NCI-H526 treated with DMSO at 0.1 percent for 48 hours (cell line): ENCODE measurements around the gene MYOZ2.
"Not testable (repeated sequence)": the region's sequence is repeated elsewhere in the genome, so short reads cannot be mapped to it uniquely, and the experiment has no call there.

Experiments
- DNase-seq: peaks from one replicate; lab custom pipeline; 2025; lab: John Stamatoyannopoulos, UW

The MYOZ2 gene

DNA sequence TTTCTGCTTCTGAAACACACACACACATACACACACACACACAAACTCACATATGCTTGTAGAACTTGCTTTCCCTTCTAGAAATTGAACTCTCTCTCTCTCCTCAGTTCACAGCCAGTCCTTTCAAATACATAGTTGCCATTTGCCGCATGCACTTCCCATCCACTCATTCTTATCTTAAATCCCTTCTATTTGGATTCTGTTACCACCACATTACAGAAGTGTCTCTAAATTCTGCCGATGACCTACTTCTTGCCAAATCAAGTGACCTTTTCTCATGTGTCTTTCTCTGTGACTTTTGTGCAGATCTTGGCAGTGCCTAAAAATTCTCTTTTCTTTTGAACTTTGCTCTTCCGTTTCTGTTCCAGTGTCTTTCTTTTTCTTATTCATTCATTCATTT, 7.5 kb upstream of the MYOZ2 start:
- no peak for DNase-seq

- DNase-seq = no peak
Observed at GRCh38 chr4:119130365-119131065, 5.1 kb upstream of the MYOZ2 start.

- DNase-seq = no peak
Observed at GRCh38 chr4:119131164-119131563, 4.5 kb upstream of the MYOZ2 start.

DNA sequence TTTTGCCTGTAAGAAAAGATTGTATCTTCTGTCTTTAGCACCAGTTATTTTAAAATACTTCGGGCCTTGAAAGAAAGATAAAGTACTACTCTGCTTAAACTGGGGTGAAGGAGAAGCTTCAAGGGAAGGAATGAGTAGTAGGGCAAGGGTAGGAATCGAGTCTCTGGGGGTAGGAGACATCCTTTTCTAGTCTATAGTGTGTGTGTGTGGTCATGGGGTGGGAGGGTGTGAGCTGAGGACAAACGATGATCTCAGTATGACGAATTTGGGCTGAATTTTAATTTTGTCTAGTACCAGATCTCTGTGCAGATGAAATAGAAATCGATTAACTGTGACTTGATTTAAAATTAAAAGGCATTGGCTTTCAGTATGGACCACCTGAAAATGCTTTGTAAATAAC, 3.3 kb upstream of the MYOZ2 start:
- no peak for DNase-seq

DNA sequence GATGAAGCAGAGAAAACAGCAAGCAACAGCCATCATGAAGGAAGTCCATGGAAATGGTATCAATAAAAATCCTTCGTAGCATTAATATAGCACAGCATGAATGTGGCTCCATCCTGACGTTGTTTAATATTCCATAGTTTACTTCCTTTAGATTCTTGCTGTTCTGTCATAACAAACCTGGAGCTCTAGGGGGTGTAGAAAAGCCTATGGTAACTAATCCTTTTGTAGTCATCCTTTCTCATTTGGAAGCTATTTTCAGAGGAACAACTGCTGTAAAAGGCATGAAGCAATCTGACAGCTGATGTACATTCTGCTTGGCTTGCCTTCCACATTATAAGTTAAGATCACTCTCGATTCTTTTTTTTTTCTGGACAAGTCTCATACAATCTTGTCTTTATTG, 914 bp downstream of the MYOZ2 start:
- DNase-seq = no peak

- no peak for DNase-seq
Observed at GRCh38 chr4:119138046-119138445, 2.4 kb downstream of the MYOZ2 start.

DNA sequence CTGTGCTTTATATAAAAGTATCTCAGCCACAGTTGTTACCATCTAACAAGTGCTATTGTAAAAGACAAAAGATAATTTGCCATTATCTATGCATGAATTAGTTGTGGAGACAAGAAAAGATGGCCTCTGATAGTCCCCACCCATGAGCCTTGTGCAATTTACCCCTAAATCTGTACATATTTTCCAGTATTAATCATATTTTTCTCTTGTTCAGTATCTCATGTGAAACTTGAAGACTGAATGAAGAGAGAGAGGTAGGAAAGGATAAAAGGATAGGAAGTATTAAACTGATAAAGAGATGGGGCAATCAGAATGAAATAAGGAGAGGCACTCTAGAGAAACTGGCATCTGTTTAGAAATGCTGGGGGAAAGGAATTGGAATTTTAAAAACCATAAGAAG, 3.7 kb downstream of the MYOZ2 start:
- no peak for DNase-seq

DNA sequence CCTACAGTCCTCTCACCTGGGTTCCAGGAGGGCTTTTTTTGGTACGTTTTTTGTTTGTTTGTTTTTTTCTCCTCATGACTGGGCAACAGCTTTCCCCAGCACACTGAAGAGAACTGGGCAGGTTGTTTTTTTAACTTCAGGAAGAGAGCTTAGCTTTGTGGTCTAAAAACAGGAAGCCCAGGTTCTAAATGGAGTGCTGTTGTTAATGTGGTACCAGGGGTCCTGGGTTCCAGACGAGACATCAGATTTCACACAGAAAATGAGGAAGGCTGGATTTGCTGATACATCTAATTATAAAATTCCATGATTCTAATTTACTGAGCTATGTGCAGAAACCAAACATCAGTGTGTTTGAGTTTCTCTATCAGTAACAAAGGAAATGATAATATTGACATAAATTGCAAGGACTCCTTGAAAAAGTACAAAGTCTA, 4.2 kb downstream of the MYOZ2 start:
- DNase-seq = no peak

DNA sequence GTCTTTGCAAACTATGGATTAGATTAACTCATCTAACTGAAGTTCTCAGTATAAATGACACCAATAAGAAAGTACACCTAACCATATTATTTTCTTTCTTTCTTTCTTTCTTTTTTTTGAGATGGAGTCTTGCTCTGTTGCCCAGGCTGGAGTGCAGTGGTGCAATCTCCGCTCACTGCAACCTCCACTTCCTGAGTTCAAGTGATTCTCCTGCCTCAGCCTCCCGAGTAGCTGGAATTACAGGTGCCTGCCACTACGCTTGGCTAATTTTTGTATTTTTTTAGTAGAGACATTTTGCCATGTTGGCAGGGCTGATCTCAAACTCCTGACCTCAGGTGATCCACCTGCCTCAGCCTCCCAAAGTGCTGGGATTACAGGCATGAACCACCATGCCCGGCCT, 5.7 kb downstream of the MYOZ2 start:
- not testable (repeated sequence) for DNase-seq

- DNase-seq = no peak
Observed at GRCh38 chr4:119142833-119143232, 7.2 kb downstream of the MYOZ2 start.

DNA sequence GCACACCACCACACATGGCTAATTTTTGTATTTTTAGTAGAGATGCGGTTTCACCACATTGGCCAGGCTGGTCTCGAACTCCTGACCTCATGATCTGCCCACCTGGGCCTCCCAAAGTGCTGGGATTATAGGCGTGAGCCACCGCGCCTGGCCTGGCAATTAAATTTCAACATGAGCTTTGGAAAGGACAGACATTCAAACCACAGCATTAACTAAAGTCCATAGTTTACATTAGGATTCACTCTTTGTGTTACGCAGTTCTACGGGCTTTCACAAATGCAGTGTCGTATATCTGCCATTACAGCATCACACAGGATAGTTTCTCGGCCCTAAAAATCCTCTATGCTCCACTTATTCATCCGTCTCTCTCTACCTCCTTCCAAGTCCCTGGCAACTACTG, 7.7 kb downstream of the MYOZ2 start:
- not testable (repeated sequence) for DNase-seq

DNA sequence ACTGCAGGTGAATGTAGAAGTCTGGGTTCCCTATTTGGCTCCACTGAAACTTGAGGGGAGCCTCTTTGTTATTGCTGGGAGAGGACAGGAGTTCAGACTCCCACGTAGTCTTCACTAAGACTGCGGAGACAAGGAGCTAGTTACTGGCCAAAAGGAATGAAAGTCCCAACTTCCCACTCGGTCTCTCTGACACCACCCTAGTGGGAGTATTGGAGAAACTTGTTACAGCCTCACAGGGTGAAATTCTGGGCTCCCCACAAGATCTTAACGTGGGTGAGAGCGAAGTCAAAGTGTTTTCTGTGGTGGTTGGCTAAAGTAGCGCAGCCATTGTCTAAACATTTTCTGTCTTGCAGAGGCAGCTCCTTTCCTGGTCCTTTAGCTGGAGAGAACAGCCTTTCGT, 13.5 kb downstream of the MYOZ2 start:
- no peak for DNase-seq

DNA sequence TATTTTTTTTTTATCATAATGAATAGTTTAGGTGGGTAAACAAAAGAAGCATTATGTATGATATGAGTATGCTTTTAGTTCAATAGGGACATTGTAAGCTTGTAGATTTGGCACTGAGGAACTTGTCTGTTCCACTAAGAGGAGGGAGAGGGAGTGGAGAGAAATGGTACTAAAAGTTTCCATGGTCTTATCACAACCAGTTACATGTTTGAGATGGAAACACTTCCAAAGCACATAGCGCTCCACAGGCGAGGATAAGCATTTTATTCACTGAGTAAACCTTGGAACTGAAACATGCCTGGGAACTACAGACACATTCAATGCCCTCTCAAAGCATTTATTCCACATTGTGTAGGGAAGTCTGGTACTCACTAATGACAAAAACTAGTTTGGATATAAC, 15.5 kb downstream of the MYOZ2 start:
- DNase-seq = no peak

GRCh38 chr4:119152741-119153140, 17.1 kb downstream of the MYOZ2 start:
- DNase-seq = no peak

GRCh38 chr4:119162174-119162573, 26.5 kb downstream of the MYOZ2 start:
- DNase-seq = no peak

DNA sequence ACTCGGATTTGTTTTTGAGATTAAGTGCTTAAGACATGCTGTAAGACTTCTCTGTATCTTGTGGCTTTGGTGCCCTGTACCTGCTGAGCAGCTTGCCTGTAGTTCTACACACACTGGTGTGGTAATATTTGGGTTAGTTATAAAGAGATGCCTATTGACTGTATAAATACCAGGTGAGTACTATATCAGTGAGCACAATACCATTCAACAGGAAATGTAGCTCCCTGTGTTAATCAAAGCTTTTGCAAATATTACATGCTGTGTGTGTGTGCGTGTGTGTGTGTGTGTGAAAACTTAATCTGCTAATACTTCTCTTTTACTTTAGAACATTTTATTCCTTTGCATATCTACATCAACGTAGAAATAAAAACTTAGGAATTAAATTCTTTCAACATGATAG, 30.1 kb downstream of the MYOZ2 start:
- DNase-seq = no peak

GRCh38 chr4:119170195-119170594, 34.6 kb downstream of the MYOZ2 start:
- DNase-seq = no peak

- DNase-seq = no peak
Observed at GRCh38 chr4:119172223-119172622, 36.6 kb downstream of the MYOZ2 start.

- DNase-seq = not testable (repeated sequence)
Observed at GRCh38 chr4:119173729-119174361, 38.2 kb downstream of the MYOZ2 start.

GRCh38 chr4:119179011-119179410, 43.4 kb downstream of the MYOZ2 start:
- no peak for DNase-seq

DNA sequence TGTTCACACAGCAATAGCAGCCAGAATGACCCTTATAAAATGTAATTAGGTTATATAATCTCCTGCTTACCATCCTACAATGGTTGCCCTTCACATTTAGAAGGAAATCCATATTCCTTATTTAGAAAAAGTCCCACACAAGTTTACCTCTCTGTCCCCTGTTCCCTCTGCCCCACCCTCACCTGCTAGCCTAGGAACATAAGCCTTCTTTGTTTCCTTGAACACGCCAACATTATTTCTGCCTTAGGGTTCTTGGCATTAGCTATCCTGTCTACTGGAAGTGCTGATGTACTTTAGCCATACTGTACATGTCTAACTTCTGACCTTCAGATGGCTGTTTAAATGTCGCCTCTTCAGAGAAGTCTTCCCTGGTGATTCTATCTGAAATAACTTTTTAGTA, 48.5 kb downstream of the MYOZ2 start:
- DNase-seq = no peak

DNA sequence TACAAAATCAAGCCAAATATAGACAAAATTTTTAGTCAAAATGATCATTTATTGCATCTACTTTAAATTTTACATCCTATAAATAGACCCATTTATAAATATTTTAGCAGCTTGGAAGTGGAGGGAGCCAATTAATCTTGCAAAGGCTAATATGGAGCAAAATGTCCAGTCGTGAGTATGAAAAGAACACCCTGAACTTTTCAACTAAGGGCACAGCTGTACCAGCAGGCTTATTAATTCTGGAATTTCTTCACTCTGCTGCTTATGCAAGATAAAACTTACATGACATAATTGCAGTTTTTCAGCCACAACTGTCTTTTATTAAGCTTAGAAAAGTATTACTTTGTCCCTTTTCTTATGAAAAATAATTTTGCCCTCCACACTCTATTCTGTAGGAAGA, 54.0 kb downstream of the MYOZ2 start:
- DNase-seq = no peak

GRCh38 chr4:119190354-119190753, 54.7 kb downstream of the MYOZ2 start:
- no peak for DNase-seq

DNA sequence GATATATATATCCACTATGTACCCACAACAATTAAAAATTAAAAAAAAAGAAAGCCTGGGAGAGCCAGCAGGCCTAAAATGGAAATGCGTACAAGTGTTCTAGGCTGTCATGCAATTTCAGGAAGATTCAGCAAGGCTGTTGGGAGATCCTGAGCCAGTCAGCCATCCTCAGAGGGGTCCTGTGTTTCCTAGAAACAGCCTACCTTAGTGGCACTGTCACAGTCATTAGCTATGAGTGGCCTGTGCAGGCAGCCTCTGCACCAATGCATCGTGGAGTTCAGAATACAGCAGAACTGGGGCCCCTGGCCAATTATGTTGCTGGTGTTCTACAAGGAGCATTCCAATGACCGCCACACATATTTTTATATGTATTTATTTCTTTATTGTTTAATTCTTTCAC, 55.9 kb downstream of the MYOZ2 start:
- no peak for DNase-seq
